ENCODE data around the gene SF3B3.

DNA sequence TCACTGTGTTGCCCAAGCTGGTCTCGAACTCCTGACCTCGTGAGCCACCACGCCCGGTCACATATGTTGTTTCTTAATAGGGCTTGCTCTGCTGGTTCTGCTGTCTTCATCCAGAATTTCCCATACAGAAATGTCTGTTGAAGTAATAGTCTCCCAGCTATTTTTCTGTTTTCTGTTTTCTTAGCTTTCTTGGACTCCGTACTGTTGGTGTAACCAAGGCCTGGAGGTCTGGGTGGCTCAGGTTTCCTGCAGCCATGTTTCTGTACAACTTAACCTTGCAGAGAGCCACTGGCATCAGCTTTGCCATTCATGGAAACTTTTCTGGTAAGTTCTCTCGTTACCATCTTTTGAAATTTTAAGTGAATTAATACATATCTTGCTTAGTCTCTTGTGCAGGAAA is 2.8 kb downstream of the SF3B3 start:
- TF ChIP-seq POLR2A (IDR thresholded peaks at IDR 0.05; ENCODE audit: low read depth, low read length) (no peak), POLR2AphosphoS5 (IDR thresholded peaks at IDR 0.05; ENCODE audit: low read depth, low read length) (no peak)
